Measurements from ENCODE around the gene JMJD7. TPM values are rescaled to one million over a fixed set of nuclear protein-coding genes. Genes with fewer than 3 reads are reported as not detected.

The JMJD7 gene
- total and polyA plus RNA-seq, 9 of the 15 experiments (the other 6 are each of a cell fraction or from before 2014, with no cell fraction given): 1.2 to 13.9 (median 6.1) TPM

DNA sequence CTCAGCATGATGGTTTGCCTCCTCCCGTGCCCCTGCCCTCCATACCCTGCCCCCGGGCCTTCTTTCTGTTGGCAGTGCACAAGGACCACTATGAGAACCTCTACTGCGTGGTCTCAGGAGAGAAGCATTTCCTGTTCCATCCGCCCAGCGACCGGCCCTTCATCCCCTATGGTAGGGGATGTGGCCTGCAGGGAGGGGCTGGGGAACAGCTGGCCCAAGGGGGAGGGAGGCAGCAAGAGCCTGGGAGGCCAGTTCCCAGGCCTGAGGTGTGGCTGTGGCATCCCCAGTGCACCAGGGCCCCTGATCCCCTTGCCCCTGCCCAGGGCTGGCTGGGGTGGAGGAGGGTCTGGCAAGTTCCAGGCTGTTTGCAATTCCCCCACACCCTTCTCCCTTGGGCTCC, 8.2 kb downstream of the JMJD7 start (continued):
- TF ChIP-seq, protein P1, sequence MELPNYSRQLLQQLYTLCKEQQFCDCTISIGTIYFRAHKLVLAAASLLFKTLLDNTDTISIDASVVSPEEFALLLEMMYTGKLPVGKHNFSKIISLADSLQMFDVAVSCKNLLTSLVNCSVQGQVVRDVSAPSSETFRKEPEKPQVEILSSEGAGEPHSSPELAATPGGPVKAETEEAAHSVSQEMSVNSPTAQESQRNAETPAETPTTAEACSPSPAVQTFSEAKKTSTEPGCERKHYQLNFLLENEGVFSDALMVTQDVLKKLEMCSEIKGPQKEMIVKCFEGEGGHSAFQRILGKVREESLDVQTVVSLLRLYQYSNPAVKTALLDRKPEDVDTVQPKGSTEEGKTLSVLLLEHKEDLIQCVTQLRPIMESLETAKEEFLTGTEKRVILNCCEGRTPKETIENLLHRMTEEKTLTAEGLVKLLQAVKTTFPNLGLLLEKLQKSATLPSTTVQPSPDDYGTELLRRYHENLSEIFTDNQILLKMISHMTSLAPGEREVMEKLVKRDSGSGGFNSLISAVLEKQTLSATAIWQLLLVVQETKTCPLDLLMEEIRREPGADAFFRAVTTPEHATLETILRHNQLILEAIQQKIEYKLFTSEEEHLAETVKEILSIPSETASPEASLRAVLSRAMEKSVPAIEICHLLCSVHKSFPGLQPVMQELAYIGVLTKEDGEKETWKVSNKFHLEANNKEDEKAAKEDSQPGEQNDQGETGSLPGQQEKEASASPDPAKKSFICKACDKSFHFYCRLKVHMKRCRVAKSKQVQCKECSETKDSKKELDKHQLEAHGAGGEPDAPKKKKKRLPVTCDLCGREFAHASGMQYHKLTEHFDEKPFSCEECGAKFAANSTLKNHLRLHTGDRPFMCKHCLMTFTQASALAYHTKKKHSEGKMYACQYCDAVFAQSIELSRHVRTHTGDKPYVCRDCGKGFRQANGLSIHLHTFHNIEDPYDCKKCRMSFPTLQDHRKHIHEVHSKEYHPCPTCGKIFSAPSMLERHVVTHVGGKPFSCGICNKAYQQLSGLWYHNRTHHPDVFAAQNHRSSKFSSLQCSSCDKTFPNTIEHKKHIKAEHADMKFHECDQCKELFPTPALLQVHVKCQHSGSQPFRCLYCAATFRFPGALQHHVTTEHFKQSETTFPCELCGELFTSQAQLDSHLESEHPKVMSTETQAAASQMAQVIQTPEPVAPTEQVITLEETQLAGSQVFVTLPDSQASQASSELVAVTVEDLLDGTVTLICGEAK (IDR thresholded peaks at IDR 0.05): no peak
- TF ChIP-seq, protein P1 (CRISPR knock-in tag; IDR thresholded peaks at IDR 0.05): no peak
- TF ChIP-seq BHLHE40 (IDR thresholded peaks at IDR 0.05; ENCODE audit: low read length): no peak
- no peak for TF ChIP-seq BRCA1 (IDR thresholded peaks at IDR 0.05)
- no peak for TF ChIP-seq BRCA1 (CRISPR knock-in tag; IDR thresholded peaks at IDR 0.05)
- TF ChIP-seq TARDBP (IDR thresholded peaks at IDR 0.05): no peak
- TF ChIP-seq, protein P2, sequence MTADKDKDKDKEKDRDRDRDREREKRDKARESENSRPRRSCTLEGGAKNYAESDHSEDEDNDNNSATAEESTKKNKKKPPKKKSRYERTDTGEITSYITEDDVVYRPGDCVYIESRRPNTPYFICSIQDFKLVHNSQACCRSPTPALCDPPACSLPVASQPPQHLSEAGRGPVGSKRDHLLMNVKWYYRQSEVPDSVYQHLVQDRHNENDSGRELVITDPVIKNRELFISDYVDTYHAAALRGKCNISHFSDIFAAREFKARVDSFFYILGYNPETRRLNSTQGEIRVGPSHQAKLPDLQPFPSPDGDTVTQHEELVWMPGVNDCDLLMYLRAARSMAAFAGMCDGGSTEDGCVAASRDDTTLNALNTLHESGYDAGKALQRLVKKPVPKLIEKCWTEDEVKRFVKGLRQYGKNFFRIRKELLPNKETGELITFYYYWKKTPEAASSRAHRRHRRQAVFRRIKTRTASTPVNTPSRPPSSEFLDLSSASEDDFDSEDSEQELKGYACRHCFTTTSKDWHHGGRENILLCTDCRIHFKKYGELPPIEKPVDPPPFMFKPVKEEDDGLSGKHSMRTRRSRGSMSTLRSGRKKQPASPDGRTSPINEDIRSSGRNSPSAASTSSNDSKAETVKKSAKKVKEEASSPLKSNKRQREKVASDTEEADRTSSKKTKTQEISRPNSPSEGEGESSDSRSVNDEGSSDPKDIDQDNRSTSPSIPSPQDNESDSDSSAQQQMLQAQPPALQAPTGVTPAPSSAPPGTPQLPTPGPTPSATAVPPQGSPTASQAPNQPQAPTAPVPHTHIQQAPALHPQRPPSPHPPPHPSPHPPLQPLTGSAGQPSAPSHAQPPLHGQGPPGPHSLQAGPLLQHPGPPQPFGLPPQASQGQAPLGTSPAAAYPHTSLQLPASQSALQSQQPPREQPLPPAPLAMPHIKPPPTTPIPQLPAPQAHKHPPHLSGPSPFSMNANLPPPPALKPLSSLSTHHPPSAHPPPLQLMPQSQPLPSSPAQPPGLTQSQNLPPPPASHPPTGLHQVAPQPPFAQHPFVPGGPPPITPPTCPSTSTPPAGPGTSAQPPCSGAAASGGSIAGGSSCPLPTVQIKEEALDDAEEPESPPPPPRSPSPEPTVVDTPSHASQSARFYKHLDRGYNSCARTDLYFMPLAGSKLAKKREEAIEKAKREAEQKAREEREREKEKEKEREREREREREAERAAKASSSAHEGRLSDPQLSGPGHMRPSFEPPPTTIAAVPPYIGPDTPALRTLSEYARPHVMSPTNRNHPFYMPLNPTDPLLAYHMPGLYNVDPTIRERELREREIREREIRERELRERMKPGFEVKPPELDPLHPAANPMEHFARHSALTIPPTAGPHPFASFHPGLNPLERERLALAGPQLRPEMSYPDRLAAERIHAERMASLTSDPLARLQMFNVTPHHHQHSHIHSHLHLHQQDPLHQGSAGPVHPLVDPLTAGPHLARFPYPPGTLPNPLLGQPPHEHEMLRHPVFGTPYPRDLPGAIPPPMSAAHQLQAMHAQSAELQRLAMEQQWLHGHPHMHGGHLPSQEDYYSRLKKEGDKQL (CRISPR knock-in tag; IDR thresholded peaks at IDR 0.05; ENCODE audit: borderline replicate concordance): no peak
- TF ChIP-seq EGR1 (conservative IDR thresholded peaks at IDR 0.05): no peak
- no peak for TF ChIP-seq ZNF384 (IDR thresholded peaks at IDR 0.05; ENCODE audit: low read depth, low read length)
- TF ChIP-seq SRSF3 (IDR thresholded peaks at IDR 0.05; ENCODE audit: insufficient read depth, low read length): no peak
- TF ChIP-seq NFIC (IDR thresholded peaks at IDR 0.05): no peak
- no peak for TF ChIP-seq NR2C2 (CRISPR knock-in tag; IDR thresholded peaks at IDR 0.05)
- TF ChIP-seq NR2C2 (tag; IDR thresholded peaks at IDR 0.05): no peak
